Fibroblast of lung (primary cell): ENCODE data around the gene MYO1F.
"Not testable (repeated sequence)": the region's sequence is repeated elsewhere in the genome, so short reads cannot be mapped to it uniquely, and the experiment has no call there.

Experiments used
- CTCF ChIP-seq, 2 donors: IDR thresholded peaks in 1 of 2; conservative IDR thresholded peaks in 1 of 2; 1 replicate in 1 of 2; 2 replicates in 1 of 2; pipeline ENCODE4 v1.5.1; 2011 to 2012; ENCODE audit warnings: low read length in 2 of 2, control low read depth in 1 of 2, inconsistent platforms in 1 of 2, low read depth in 1 of 2, mild to moderate bottlenecking in 1 of 2
- EZH2 ChIP-seq: IDR thresholded peaks from 2 replicates; pipeline ENCODE4 v1.5.1; 2012; ENCODE audit warnings: low read length, control low read depth, mild to moderate bottlenecking; ENCODE audit errors: missing control alignments

GRCh38 chr19:8514505-8515009 lies 62.7 kb downstream of the MYO1F start:
- TF ChIP-seq EZH2; CTCF (conservative IDR thresholded peaks at IDR 0.05 in 1 of 2, IDR thresholded peaks at IDR 0.05 in 1 of 2; ENCODE audit: low read depth in 1 of 2, low read length in 2 of 2): not testable (repeated sequence)
